Breast epithelium (tissue), 3 donors: ENCODE measurements around the gene HNRNPL.

Experiments used
- CTCF ChIP-seq, 3 donors: fragments of 450-650 bp; IDR thresholded peaks; one replicate each; pipeline ENCODE4 v1.5.1; 2016 to 2017; ENCODE audit warnings: antibody characterized with exemption in 3 of 3, mild to moderate bottlenecking in 3 of 3, moderate library complexity in 3 of 3
- POLR2AphosphoS5 ChIP-seq, 3 donors: sonication (generic); formaldehyde crosslinking; IDR thresholded peaks; one replicate each; pipeline ENCODE4 v1.6.1; 2017; ENCODE audit warnings: antibody characterized with exemption in 3 of 3

- TF ChIP-seq CTCF (IDR thresholded peaks at IDR 0.05) (no peak), POLR2AphosphoS5 (IDR thresholded peaks at IDR 0.05) (no peak)
Observed at GRCh38 chr19:38870612-38871011, 20.8 kb upstream of the HNRNPL start.
